ENCODE measurements around the gene GGNBP2. TPM values are rescaled to one million over a fixed set of nuclear protein-coding genes. Genes with fewer than 3 reads are reported as not detected.
"Not testable (repeated sequence)": the region's sequence is repeated elsewhere in the genome, so short reads cannot be mapped to it uniquely, and the experiment has no call there.

Gene GGNBP2
- total and polyA plus RNA-seq, 9 donors, result 45.1 to 92.1 (median 66.2) TPM

DNA sequence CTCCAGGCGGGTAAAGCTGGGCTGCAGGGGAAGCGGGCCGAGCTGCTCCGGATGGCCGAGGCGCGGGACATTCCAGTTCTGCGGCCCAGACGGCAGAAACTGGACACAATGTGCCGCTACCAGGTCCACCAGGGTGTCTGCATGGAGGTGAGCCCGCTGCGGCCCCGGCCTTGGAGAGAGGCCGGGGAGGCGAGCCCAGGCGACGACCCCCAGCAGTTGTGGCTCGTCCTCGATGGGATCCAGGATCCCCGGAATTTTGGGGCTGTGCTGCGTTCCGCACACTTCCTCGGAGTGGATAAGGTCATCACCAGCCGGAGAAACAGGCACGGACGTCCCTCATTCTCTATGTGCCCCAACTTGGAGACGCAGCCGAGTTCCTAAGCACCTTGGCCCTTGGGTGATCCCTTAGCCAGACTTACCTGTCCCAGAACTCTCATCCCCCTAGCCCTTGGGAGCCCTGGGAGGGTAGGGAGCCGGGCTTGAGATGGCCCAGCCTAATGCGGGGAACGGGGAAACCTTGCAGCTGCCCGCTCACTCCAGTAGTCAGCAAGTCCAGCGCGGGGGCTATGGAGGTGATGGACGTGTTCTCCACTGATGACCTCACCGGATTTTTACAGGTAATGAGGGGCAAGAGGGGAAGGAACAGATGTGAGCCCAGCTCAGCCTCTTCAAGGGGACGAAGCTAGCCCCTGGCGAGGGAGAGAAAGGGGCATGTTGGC lies 57.5 kb downstream of the GGNBP2 start:
- Histone ChIP-seq H3K9me3 (no peaks in the 10 kb centered on the region), H3K27me3 (no peaks in the 10 kb centered on the region), H3K4me3 (peak overlapping the region; percentile 80), H3K27ac (peak overlapping the region in 1 of 2 donors; percentile 43), H3K36me3 (no peaks in the 10 kb centered on the region), H3K4me1 (ENCODE audit: insufficient read depth) (peaks cover 5% of the 10 kb centered on the region)
- intact Hi-C loops (cut with DNase I), result no loop called here
- TF ChIP-seq, protein P1, sequence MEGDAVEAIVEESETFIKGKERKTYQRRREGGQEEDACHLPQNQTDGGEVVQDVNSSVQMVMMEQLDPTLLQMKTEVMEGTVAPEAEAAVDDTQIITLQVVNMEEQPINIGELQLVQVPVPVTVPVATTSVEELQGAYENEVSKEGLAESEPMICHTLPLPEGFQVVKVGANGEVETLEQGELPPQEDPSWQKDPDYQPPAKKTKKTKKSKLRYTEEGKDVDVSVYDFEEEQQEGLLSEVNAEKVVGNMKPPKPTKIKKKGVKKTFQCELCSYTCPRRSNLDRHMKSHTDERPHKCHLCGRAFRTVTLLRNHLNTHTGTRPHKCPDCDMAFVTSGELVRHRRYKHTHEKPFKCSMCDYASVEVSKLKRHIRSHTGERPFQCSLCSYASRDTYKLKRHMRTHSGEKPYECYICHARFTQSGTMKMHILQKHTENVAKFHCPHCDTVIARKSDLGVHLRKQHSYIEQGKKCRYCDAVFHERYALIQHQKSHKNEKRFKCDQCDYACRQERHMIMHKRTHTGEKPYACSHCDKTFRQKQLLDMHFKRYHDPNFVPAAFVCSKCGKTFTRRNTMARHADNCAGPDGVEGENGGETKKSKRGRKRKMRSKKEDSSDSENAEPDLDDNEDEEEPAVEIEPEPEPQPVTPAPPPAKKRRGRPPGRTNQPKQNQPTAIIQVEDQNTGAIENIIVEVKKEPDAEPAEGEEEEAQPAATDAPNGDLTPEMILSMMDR (IDR thresholded peaks at IDR 0.05), result no peak
- TF ChIP-seq EP300 (IDR thresholded peaks at IDR 0.05) (no peak), POLR2A (IDR thresholded peaks at IDR 0.05) (no peak)
- DNase-seq, result no peak
- 1 to 3% (median 2%) methylated on average over 25 to 38 of the region's 38 CpGs for WGBS, 3 donors

GRCh38 chr17:36602924-36603384 lies 58.2 kb downstream of the GGNBP2 start:
- H3K9me3 ChIP-seq, result no peaks in the 10 kb centered on the region
- peaks cover 5% of the 10 kb centered on the region for H3K4me1 ChIP-seq (ENCODE audit: insufficient read depth)
- H3K27ac ChIP-seq, result no peak overlapping the region
- peak overlapping the region; percentile 80 for H3K4me3 ChIP-seq
- intact Hi-C loops (cut with DNase I), result no loop called here
- 11 to 20% (median 18%) methylated on average over 5 of the region's 5 CpGs for WGBS, 3 donors
- no peaks in the 10 kb centered on the region for H3K27me3 ChIP-seq
- no peaks in the 10 kb centered on the region for H3K36me3 ChIP-seq
- TF ChIP-seq, protein P1 (IDR thresholded peaks at IDR 0.05), result peak in 2 of 3 donors; percentile 31 to 33
- no peak for TF ChIP-seq EP300 (IDR thresholded peaks at IDR 0.05)
- peak; percentile 35 to 68 (median 53) for DNase-seq

- DNase-seq; H3K4me3 ChIP-seq; H3K4me1 ChIP-seq (ENCODE audit: insufficient read depth); H3K9me3 ChIP-seq; intact Hi-C loops (cut with DNase I); H3K27ac ChIP-seq; H3K27me3 ChIP-seq; H3K36me3 ChIP-seq: not testable (repeated sequence)
- WGBS, 3 donors, result 94 to 97% (median 96%) methylated on average over 5 of the region's 5 CpGs
Measured at GRCh38 chr17:36605028-36605427, 60.3 kb downstream of the GGNBP2 start.

- intact Hi-C loops (cut with DNase I), result no loop called here
- WGBS, 3 donors, result 80 to 82% (median 81%) methylated on average over 7 of the region's 7 CpGs
- no peak overlapping the region for H3K27ac ChIP-seq
- no peak overlapping the region for H3K4me3 ChIP-seq
- H3K4me1 ChIP-seq (ENCODE audit: insufficient read depth), result peaks cover 5% of the 10 kb centered on the region
- no peaks in the 10 kb centered on the region for H3K27me3 ChIP-seq
- DNase-seq, result no peak
- TF ChIP-seq POLR2A (IDR thresholded peaks at IDR 0.05) (no peak), EP300 (IDR thresholded peaks at IDR 0.05) (no peak)
- TF ChIP-seq, protein P1 (IDR thresholded peaks at IDR 0.05), result no peak
- no peaks in the 10 kb centered on the region for H3K9me3 ChIP-seq
- H3K36me3 ChIP-seq, result no peaks in the 10 kb centered on the region
Measured at GRCh38 chr17:36608280-36608679, 63.6 kb downstream of the GGNBP2 start.

DNA sequence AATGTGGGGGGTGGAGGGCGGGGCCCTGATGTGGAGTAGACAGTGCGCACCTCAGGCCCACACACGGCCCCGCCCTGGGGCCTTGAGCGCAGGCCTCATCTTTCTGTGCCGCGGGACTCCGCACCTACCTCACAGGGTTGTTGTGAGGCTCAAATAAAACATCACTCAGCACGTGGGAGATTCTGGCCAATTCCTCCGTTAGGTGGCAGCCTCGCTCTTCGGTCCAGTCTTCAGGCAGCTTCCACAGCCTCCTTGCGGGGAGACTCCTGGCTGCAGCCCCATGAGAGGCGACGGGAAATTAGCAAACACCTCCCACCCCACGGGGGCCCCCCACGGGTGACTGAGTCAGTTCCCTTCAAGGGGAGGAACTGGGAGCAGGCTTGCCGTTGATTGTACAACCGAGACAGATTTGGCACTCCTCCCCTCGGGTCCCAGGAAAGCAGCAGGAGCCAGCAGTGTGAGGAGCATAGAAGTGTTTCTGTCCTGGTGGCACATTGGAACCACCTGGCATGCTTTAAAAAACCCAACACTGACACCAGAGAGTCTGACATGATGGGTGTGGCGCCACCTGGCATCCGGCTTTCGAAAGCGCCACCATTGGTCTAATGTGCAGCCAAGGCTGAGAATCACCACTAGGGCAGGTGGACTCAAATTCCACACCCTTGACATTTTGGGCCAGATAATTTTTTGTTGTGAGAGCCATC lies 64.2 kb downstream of the GGNBP2 start:
- peak; percentile 53 to 66 (median 60) for DNase-seq
- no peak overlapping the region for H3K4me3 ChIP-seq
- peaks cover 5% of the 10 kb centered on the region for H3K4me1 ChIP-seq (ENCODE audit: insufficient read depth)
- no peaks in the 10 kb centered on the region for H3K27me3 ChIP-seq
- intact Hi-C loops (cut with DNase I), result no loop called here
- no peaks in the 10 kb centered on the region for H3K9me3 ChIP-seq
- H3K36me3 ChIP-seq, result no peaks in the 10 kb centered on the region
- no peak overlapping the region for H3K27ac ChIP-seq
- 23 to 36% (median 33%) methylated on average over 16 to 24 of the region's 24 CpGs for WGBS, 3 donors
- TF ChIP-seq POLR2A (IDR thresholded peaks at IDR 0.05), result no peak
- TF ChIP-seq, protein P1 (IDR thresholded peaks at IDR 0.05), result peak in 1 of 3 donors; percentile 14
